SK-N-SH treated with all-trans-retinoic acid at 6 μM for 48 hours (cell line): ENCODE data around the gene BRSK1.
A peak's percentile ranks its signal among the peaks of the same experiment; 100 is the strongest.

ENCODE experiments used
- ATAC-seq: fragments of 200-7000 bp; cut with Tn5 transposase; 3 replicates; pipeline ENCODE4 v1.9.1; 2020; ENCODE audit warnings: mild to moderate bottlenecking, moderate library complexity
- ARNTL ChIP-seq: fragments of 450-650 bp; formaldehyde crosslinking; IDR thresholded peaks from 2 replicates; pipeline ENCODE4 v1.5.0; 2020; ENCODE audit warnings: low read depth, mild to moderate bottlenecking, moderate library complexity, borderline replicate concordance
- BACH2 ChIP-seq: fragments of 250-450 bp; sonication (Bioruptor Pico); IDR thresholded peaks from 2 replicates; pipeline ENCODE4 v1.9.0; 2021; ENCODE audit warnings: mild to moderate bottlenecking, borderline replicate concordance
- CSDC2 ChIP-seq: fragments of 250-450 bp; sonication (Bioruptor Pico); IDR thresholded peaks from 2 replicates; pipeline ENCODE4 v1.5.0; 2020; ENCODE audit warnings: mild to moderate bottlenecking, moderate library complexity
- GLIS3 ChIP-seq: fragments of 250-450 bp; sonication (Bioruptor Pico); IDR thresholded peaks from 2 replicates; pipeline ENCODE4 v1.5.0; 2020; ENCODE audit warnings: mild to moderate bottlenecking, moderate library complexity
- OSR1 ChIP-seq: fragments of 250-450 bp; sonication (Bioruptor Pico); IDR thresholded peaks from 2 replicates; pipeline ENCODE4 v1.8.0; 2022; ENCODE audit warnings: moderate library complexity, mild to moderate bottlenecking, inconsistent platforms
- PATZ1 ChIP-seq: fragments of 250-450 bp; sonication (Bioruptor Pico); IDR thresholded peaks from 2 replicates; pipeline ENCODE4 v1.8.0; 2020; ENCODE audit warnings: mild to moderate bottlenecking, moderate library complexity, borderline replicate concordance
- PPARA ChIP-seq: fragments of 250-450 bp; sonication (Bioruptor Pico); IDR thresholded peaks from 2 replicates; pipeline ENCODE4 v1.5.0; 2020; ENCODE audit warnings: mild to moderate bottlenecking, borderline replicate concordance
- SNAI2 ChIP-seq: fragments of 250-450 bp; sonication (Bioruptor Pico); IDR thresholded peaks from 2 replicates; pipeline ENCODE4 v1.5.0; 2020; ENCODE audit warnings: mild to moderate bottlenecking, moderate library complexity
- TCF4 ChIP-seq: fragments of 250-450 bp; sonication (Bioruptor Pico); IDR thresholded peaks from 2 replicates; pipeline ENCODE4 v1.8.0; 2021; ENCODE audit warnings: mild to moderate bottlenecking, moderate library complexity, borderline replicate concordance
- TSHZ2 ChIP-seq: fragments of 250-450 bp; sonication (Bioruptor Pico); IDR thresholded peaks from 2 replicates; pipeline ENCODE4 v1.5.0; 2020; ENCODE audit warnings: mild to moderate bottlenecking, moderate library complexity
- ZC3H10 ChIP-seq: fragments of 250-450 bp; sonication (Bioruptor Pico); IDR thresholded peaks from 2 replicates; pipeline ENCODE4 v1.5.1; 2021; ENCODE audit warnings: mild to moderate bottlenecking, moderate library complexity
- ZFP3 ChIP-seq: fragments of 250-450 bp; sonication (Bioruptor Pico); IDR thresholded peaks from 2 replicates; pipeline ENCODE4 v1.5.0; 2020; ENCODE audit warnings: mild to moderate bottlenecking, moderate library complexity
- ZFP30 ChIP-seq: fragments of 450-650 bp; formaldehyde crosslinking; IDR thresholded peaks from 2 replicates; pipeline ENCODE4 v1.5.0; 2022; ENCODE audit warnings: mild to moderate bottlenecking, moderate library complexity
- ZNF565 ChIP-seq: fragments of 450-650 bp; formaldehyde crosslinking; conservative IDR thresholded peaks from 2 replicates; pipeline ENCODE4 v1.5.0; 2020; ENCODE audit warnings: low read depth, mild to moderate bottlenecking, moderate library complexity
- ZNF70 ChIP-seq: fragments of 450-650 bp; formaldehyde crosslinking; IDR thresholded peaks from 2 replicates; pipeline ENCODE4 v1.5.0; 2020; ENCODE audit warnings: mild to moderate bottlenecking, moderate library complexity
- ZNF8 ChIP-seq: fragments of 450-650 bp; formaldehyde crosslinking; IDR thresholded peaks from 2 replicates; pipeline ENCODE4 v1.5.0; 2020; ENCODE audit warnings: mild to moderate bottlenecking, moderate library complexity

BRSK1 gene

GRCh38 chr19:55277494-55277893 lies 6.3 kb upstream of the BRSK1 start:
- ATAC-seq, result no peak

GRCh38 chr19:55278391-55279135 lies 5.2 kb upstream of the BRSK1 start:
- TF ChIP-seq BACH2 (CRISPR knock-in tag) (no peak), PPARA (CRISPR knock-in tag) (no peak), ZNF8 (CRISPR knock-in tag) (no peak)
- ATAC-seq, result no peak

More at GRCh38 chr19:55277494-55277893, 6.3 kb upstream of the BRSK1 start:
- no peak for TF ChIP-seq TSHZ2 (CRISPR knock-in tag)

GRCh38 chr19:55279340-55279739 lies 4.5 kb upstream of the BRSK1 start:
- TF ChIP-seq PPARA (CRISPR knock-in tag) (no peak), PATZ1 (no peak), ARNTL (CRISPR knock-in tag) (no peak), ZNF565 (CRISPR knock-in tag) (no peak), OSR1 (CRISPR knock-in tag) (no peak), BACH2 (CRISPR knock-in tag) (no peak), TCF4 (no peak), SNAI2 (CRISPR knock-in tag) (no peak), GLIS3 (CRISPR knock-in tag) (no peak), ZFP30 (CRISPR knock-in tag) (no peak), ZFP3 (CRISPR knock-in tag) (no peak)
- no peak for ATAC-seq

- ATAC-seq, result peak; percentile 90
- TF ChIP-seq ZNF8 (CRISPR knock-in tag), result peak; percentile 37; the same call in 1 of the 2 replicates
- no peak for TF ChIP-seq ZFP30 (CRISPR knock-in tag)
- TF ChIP-seq ZFP3 (CRISPR knock-in tag), result no peak
- no peak for TF ChIP-seq ZNF70 (CRISPR knock-in tag)
- TF ChIP-seq ZC3H10 (CRISPR knock-in tag), result no peak
- TF ChIP-seq CSDC2 (CRISPR knock-in tag), result no peak
- no peak for TF ChIP-seq TCF4
- no peak for TF ChIP-seq TSHZ2 (CRISPR knock-in tag)
Observed at GRCh38 chr19:55279770-55280643, 3.8 kb upstream of the BRSK1 start, which contains the start of gene HSPBP1. Gene HSPBP1, minus strand, starts transcription at chr19:55280110. Its CDS starts 502 bp downstream, at chr19:55279608.
